Activated naive CD4-positive, alpha-beta T cell treated with Interleukin-2 at 50 U/mL for 16 hours (primary cell): ENCODE data around the gene ARHGAP31.
"Not testable (repeated sequence)": the region's sequence is repeated elsewhere in the genome, so short reads cannot be mapped to it uniquely, and the experiment has no call there.

Source experiments
- DNase-seq: peaks from one replicate; pipeline ENCODE4 v3.0.0-alpha.2; 2020

The ARHGAP31 gene

DNA sequence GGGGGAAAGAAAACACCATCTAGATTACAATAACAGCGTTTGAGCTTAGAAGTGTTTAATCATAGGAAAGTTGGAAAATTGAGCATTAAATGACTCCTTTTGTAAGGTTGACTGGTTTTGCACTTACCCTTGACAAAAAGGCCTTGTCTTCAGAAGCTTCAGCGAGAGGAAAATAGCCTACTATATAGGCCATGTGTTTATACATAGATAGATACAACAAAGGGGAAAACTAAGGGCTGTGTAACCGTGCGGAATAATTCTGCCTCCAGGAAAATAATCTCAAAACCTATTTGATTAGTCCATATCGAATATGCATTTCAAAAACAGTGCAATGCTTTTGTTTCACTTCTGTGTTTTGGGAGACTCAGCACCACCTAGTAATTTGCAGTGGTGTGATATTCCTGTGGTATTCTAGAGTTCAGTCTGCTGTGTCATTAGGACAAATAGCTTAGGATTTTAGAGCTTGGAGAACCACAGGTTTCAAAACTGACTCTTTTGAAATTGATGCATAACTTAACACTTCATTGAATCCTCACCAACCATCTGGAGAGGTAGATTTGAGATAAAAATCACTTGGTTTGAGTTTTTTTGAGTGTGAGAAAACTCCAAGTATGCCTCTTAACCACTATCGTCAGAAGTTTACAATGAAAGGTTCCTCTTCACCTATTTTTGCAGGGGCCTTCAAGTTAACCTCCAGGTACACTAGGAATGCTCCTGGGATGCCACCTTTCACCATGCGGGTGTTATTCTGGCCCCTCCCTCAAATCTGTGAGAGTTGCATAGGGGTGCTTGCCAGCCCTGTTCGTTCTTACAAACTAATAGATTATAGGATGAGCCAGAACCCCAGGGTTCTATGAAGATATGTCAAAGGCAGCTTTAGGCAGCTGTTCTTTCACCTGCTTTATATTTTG lies 1.9 kb downstream of the ARHGAP31 start:
- no peak for DNase-seq

- DNase-seq = no peak
Measured at GRCh38 chr3:119296727-119297122, 2.5 kb downstream of the ARHGAP31 start.

DNA sequence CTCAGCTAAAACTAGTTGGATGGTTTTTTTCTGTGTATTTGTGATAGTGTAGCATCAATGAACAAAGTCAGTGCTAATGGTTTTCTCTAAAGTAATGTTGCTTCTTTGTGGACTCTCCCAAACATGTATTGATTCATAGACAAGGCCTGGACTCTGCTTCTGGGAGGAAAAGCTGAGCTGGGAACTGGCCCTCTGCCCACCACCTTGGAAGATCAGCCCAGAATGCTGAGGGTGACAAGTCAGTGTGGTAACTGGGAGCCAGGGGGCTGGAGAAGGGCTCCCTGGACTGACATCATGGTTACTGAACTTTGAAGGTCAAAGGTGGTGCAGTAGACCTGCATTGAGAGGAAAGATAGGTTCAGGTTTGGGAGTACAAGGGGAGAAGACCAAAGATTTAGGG lies 3.0 kb downstream of the ARHGAP31 start:
- no peak for DNase-seq

DNA sequence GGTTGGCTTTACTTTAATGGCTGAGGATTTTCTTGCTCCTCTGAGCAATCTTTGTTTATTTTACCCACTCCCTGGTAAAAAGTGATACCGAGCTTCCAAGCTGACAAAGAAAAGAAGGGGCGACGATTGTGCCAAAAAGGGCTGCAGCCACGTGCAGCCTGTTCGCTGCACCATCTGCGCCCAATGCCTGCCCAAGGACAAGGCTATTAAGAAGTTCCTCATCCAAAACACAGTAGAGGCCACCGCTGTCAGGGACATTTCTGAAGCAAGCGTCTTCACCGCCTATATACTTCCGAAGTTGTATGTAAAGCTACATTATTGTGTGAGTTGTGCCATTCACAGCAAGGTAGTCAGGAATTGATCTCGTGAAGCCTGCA lies 4.4 kb downstream of the ARHGAP31 start:
- no peak for DNase-seq

- DNase-seq = no peak
Measured at GRCh38 chr3:119300991-119301391, 6.8 kb downstream of the ARHGAP31 start.

GRCh38 chr3:119301662-119302061 lies 7.5 kb downstream of the ARHGAP31 start:
- DNase-seq = no peak

DNA sequence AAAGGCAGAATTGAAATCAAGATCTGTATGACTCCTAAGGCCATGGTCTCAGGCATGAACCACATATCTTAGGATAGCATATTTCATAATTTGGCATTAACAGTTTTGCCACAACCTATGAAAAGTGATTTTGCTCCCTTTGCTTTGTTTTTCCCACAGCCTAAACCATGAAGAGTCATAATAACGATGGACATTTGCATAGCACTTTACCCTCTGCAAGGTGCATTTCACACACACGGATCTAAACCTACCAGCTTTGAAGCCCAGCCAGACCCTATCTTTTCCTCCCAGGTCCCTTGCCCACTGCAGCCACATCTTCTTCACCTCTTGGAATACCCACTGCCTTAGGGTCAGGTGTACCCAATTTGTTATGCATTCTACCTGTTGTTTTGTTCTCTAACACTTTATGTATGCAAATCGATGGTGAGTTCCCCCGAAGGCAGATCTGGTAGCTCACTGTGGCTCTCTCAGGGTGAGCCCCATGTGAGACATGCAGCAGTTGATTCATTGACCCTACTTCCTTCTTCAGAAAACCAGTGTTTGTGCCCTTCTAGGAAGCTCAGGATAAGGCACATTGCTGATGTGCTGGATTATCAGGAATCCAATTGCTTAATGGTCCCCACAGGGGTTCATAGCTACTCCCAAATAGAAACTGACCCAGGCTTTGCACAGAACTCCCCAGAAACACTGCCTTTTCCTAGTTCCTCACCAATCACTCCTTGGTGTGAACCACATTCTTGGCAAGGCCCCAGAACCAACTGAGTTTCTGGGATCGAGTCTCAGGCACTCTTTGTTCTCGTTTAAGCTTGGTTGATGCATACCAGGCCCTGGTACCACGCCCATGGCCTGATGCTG lies 8.7 kb downstream of the ARHGAP31 start:
- DNase-seq = no peak

GRCh38 chr3:119304201-119304713 lies 10.1 kb downstream of the ARHGAP31 start:
- DNase-seq = no peak

GRCh38 chr3:119305286-119305685 lies 11.1 kb downstream of the ARHGAP31 start:
- no peak for DNase-seq

GRCh38 chr3:119306378-119306777 lies 12.2 kb downstream of the ARHGAP31 start:
- not testable (repeated sequence) for DNase-seq

- no peak for DNase-seq
Measured at GRCh38 chr3:119308355-119308754, 14.2 kb downstream of the ARHGAP31 start.

- DNase-seq = no peak
Measured at GRCh38 chr3:119309591-119309990, 15.4 kb downstream of the ARHGAP31 start.

- no peak for DNase-seq
Measured at GRCh38 chr3:119310071-119310470, 15.9 kb downstream of the ARHGAP31 start.

DNA sequence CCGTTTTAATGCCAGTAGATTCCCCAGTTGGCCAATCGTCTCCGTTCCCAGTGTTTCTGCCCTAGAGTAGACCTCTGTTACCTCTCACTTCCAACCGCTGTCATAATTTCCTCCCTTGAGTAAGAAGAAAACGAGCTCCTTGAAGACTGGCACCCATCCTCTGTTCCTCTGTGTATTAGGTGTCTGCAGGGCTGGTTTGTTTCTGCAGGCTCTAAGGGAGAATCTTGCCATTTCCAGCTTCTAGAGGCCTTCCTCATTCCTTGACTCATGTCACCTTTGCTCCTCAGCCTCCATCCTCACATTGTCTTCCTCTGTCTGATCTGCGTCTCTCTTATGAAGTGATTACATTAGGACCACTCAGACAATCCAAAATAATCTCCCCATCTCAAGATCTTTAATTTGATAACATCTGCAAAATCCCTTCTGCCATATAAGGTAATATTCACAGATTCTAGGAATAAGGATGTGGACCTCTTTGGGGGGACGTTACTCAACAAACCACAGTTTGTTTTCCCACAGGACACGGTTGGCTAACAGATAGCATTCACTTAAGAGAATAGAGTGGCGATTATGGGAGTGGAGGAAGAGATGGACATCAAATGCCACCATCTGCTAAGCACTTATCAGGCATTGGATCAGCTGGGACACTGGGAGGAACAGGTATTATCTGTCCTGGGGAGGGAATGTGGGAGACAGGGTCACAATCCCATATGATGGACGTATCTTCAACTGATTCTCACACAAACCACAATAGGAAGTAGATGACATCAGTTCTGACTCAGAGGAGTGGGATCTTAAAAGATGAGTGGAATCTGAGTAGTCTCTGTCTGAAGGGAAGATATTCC lies 17.1 kb downstream of the ARHGAP31 start:
- no peak for DNase-seq

- no peak for DNase-seq
Measured at GRCh38 chr3:119313461-119313860, 19.3 kb downstream of the ARHGAP31 start.

DNA sequence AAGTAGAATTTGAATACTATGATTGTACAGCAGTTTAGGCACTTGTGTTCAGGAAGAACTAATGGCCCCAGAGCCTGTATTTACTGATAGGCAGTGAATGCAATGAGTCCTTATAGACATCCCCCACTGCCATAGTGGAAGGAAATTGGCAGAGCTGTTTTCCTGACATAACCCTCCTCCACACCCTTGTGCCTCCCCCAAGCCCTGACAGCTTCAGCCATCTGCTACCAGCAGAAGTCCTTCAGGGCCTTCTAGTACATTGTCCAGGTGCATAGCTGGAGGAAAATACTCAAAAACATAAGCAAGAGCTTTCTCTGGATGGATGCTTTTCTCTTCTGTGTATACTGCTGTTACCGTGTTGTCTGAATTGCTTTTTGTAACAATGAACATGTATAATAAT lies 20.6 kb downstream of the ARHGAP31 start:
- no peak for DNase-seq

GRCh38 chr3:119315600-119316312 lies 21.6 kb downstream of the ARHGAP31 start:
- DNase-seq = no peak

GRCh38 chr3:119316313-119316670 lies 22.1 kb downstream of the ARHGAP31 start:
- no peak for DNase-seq

DNA sequence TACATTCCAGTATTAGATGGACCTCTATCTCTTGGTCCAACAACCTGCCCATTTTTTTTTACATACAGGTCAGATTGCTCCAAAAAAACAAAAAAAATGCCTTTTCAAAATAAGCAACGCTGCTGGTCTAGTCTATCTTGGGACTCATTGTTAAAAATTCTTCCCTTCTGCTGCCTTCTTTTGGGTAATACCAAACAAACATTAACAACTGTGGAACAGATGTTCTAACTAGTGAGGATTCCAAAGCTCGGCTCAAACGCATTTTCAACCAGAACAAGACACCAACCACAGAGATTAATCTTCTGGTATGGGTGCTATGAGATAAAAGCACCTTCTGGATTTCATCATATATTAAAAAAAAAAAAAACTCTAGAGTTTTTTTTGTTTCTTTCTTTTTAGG lies 24.7 kb downstream of the ARHGAP31 start:
- DNase-seq = no peak

DNA sequence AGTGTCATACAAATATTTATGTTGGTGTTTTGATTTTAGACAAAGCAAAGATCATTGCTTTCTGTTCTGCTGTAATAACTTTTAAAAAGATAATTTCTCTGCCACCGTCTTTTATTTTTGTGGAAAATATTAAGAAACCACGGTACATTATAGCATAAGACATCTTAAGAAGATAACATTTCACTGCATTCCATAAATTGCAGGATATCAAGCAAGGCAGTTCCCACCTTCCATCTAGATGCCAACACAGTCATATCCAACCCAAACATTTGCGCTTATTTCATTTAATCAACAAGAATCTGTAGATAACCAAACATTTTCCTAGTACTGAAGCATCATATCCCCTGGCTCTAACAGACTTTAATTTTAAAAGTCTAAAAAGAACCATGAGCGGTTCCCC lies 25.1 kb downstream of the ARHGAP31 start:
- DNase-seq = no peak

DNA sequence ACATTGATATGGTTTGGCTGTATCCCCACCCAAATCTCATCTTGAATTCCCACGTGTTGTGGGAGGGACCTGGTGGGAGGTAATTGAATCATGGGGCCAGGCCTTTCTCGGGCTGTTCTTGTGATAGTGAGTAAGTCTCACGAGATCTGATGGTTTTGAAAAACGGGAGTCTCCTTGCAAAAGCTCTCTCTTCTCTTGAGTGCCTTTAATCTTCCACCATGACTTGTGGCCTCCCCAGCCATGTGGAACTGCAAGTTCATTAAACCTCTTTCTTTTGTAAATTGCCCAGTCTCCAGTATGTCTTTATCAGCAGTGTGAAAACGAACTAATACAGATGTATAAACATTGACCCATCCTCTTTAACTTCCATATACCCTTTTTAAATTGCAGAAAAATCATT lies 26.6 kb downstream of the ARHGAP31 start:
- not testable (repeated sequence) for DNase-seq
